K562 (cell line): ENCODE measurements around the gene ADGRB3. TPM values are rescaled to one million over a fixed set of nuclear protein-coding genes. Genes with fewer than 3 reads are reported as not detected.

ENCODE experiments used
- ATF2 ChIP-seq: sonication (generic); formaldehyde crosslinking; IDR thresholded peaks from 2 replicates; pipeline ENCODE4 v1.8.1; 2022; ENCODE audit warnings: missing genetic modification reagents
- CBX3 ChIP-seq, 2 experiments: IDR thresholded peaks; 1 replicate in 1 of 2; 2 replicates in 1 of 2; pipeline ENCODE4 v1.6.1; 2012; ENCODE audit warnings: inconsistent platforms in 2 of 2, low read length in 2 of 2, borderline replicate concordance in 1 of 2, control low read depth in 1 of 2
- DPF2 ChIP-seq: fragments of 450-650 bp; IDR thresholded peaks from 2 replicates; pipeline ENCODE4 v1.6.1; 2016
- EGR1 ChIP-seq: fragments of 450-650 bp; conservative IDR thresholded peaks from 2 replicates; pipeline ENCODE4 v1.6.1; 2017; ENCODE audit warnings: mild to moderate bottlenecking
- ESRRA ChIP-seq: fragments of 450-650 bp; IDR thresholded peaks from 2 replicates; pipeline ENCODE4 v1.6.1; 2014; ENCODE audit warnings: low read depth, mild to moderate bottlenecking, moderate library complexity, borderline replicate concordance
- FOXA1 ChIP-seq: fragments of 450-650 bp; IDR thresholded peaks from 2 replicates; pipeline ENCODE4 v1.6.1; 2016; ENCODE audit warnings: mild to moderate bottlenecking, borderline replicate concordance
- HSF4 ChIP-seq: fragments of 250-450 bp; sonication (Bioruptor Pico); IDR thresholded peaks from 2 replicates; pipeline ENCODE4 v2.1.2; 2022; ENCODE audit warnings: mild to moderate bottlenecking, moderate library complexity, borderline replicate concordance
- KDM1A ChIP-seq, 2 experiments: fragments of 450-650 bp; IDR thresholded peaks; 2 replicates each; pipeline ENCODE4 v1.6.1; 2016; ENCODE audit warnings: mild to moderate bottlenecking in 2 of 2
- LCOR ChIP-seq: sonication (generic); formaldehyde crosslinking; IDR thresholded peaks from 2 replicates; pipeline ENCODE4 v1.8.0; 2022; ENCODE audit warnings: mild to moderate bottlenecking, missing genetic modification reagents
- NONO ChIP-seq, 2 experiments: fragments of 200-400 bp in 1 of 2; fragments of 450-650 bp in 1 of 2; formaldehyde crosslinking in 1 of 2; IDR thresholded peaks; 2 replicates each; pipeline ENCODE4 v1.6.1; 2017; ENCODE audit warnings: low read depth in 2 of 2, mild to moderate bottlenecking in 2 of 2, moderate library complexity in 2 of 2, low read length in 1 of 2
- PHB ChIP-seq: fragments of 250-450 bp; sonication (Bioruptor Pico); IDR thresholded peaks from 2 replicates; pipeline ENCODE4 v1.5.0; 2021
- RNF2 ChIP-seq: sonication (generic); IDR thresholded peaks from 2 replicates; pipeline ENCODE4 v1.6.1; 2016
- SPI1 ChIP-seq: IDR thresholded peaks from 2 replicates; pipeline ENCODE4 v1.6.1; 2011; ENCODE audit warnings: low read depth, low read length, control low read depth, borderline replicate concordance
- polyA plus RNA-seq, 8 experiments: library from polyadenylated mRNA; depleted of rRNA in 4 of 8; stranded (reverse) in 5 of 8; unstranded in 3 of 8; fragments of >200 nt; fragmentation: Nextera tagmentation in 2 of 8; fragmentation: Illumina TruSeq in 1 of 8; extraction: Ambion mirVana in 2 of 8; extraction: Trizol in 1 of 8; gene quantifications; 2 replicates each; pipeline versions ENCODE4 v1.2.1 to v1.2.3, GENCODE V29; 2011 to 2014; ENCODE audit warnings: inconsistent platforms in 1 of 8, missing spikeins in 1 of 8
- total RNA-seq, 7 experiments: library from RNA; depleted of rRNA in 6 of 7; stranded (reverse); fragments of >200 nt in 6 of 7; fragmentation: Illumina TruSeq in 2 of 7; extraction: Trizol in 2 of 7; gene quantifications; 2 replicates each; pipeline versions ENCODE4 v1.2.1 to v1.2.3, GENCODE V29; 2011 to 2021; ENCODE audit warnings: low replicate concordance in 1 of 7
- TF ChIP-seq, protein P1 (sequence below): fragments of 450-650 bp; IDR thresholded peaks from 2 replicates; pipeline ENCODE4 v1.6.1; 2018; ENCODE audit not compliant: partially characterized antibody
- TF ChIP-seq, protein P2 (sequence below), 2 experiments: fragments of 450-650 bp; IDR thresholded peaks; 2 replicates each; pipeline ENCODE4 v1.6.1; 2018; ENCODE audit warnings: mild to moderate bottlenecking in 2 of 2, low read depth in 1 of 2; ENCODE audit not compliant: partially characterized antibody in 2 of 2
- TF ChIP-seq, protein P3 (sequence below): fragments of 250-450 bp; sonication (Bioruptor Pico); IDR thresholded peaks from 2 replicates; pipeline ENCODE4 v1.5.0; 2021
- TF ChIP-seq, protein P4 (sequence below): fragments of 250-450 bp; sonication (Bioruptor Pico); IDR thresholded peaks from 2 replicates; pipeline ENCODE4 v1.5.1; 2021; ENCODE audit warnings: mild to moderate bottlenecking

Gene ADGRB3
- total and polyA plus RNA-seq, 9 of the 15 experiments (the other 6 are each of a cell fraction or from before 2014, with no cell fraction given): 0.90 to 7.8 (median 2.4) TPM

- TF ChIP-seq, protein P1, sequence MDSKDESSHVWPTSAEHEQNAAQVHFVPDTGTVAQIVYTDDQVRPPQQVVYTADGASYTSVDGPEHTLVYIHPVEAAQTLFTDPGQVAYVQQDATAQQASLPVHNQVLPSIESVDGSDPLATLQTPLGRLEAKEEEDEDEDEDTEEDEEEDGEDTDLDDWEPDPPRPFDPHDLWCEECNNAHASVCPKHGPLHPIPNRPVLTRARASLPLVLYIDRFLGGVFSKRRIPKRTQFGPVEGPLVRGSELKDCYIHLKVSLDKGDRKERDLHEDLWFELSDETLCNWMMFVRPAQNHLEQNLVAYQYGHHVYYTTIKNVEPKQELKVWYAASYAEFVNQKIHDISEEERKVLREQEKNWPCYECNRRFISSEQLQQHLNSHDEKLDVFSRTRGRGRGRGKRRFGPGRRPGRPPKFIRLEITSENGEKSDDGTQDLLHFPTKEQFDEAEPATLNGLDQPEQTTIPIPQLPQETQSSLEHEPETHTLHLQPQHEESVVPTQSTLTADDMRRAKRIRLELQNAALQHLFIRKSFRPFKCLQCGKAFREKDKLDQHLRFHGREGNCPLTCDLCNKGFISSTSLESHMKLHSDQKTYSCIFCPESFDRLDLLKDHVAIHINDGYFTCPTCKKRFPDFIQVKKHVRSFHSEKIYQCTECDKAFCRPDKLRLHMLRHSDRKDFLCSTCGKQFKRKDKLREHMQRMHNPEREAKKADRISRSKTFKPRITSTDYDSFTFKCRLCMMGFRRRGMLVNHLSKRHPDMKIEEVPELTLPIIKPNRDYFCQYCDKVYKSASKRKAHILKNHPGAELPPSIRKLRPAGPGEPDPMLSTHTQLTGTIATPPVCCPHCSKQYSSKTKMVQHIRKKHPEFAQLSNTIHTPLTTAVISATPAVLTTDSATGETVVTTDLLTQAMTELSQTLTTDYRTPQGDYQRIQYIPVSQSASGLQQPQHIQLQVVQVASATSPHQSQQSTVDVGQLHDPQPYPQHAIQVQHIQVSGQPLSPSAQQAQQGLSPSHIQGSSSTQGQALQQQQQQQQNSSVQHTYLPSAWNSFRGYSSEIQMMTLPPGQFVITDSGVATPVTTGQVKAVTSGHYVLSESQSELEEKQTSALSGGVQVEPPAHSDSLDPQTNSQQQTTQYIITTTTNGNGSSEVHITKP: no peak
- TF ChIP-seq FOXA1 (no peak), NONO (IDR thresholded peaks at IDR 0.05; ENCODE audit: low read depth in 2 of 2, low read length in 1 of 2) (no peak), ESRRA (no peak), HSF4 (no peak), DPF2 (peak; percentile 57), EGR1 (0 out of 2 replicates have a peak, but pooled peaks have one; percentile 22), ATF2 (CRISPR knock-in tag) (no peak), RNF2 (no peak), KDM1A (IDR thresholded peaks at IDR 0.05) (peak in 1 of 2 experiments; percentile 12; a peak in 1 of 4 replicates), SPI1 (peak; percentile 95), LCOR (CRISPR knock-in tag) (no peak), PHB (CRISPR knock-in tag) (no peak), CBX3 (IDR thresholded peaks at IDR 0.05; ENCODE audit: borderline replicate concordance in 1 of 2, low read length in 2 of 2) (no peak; a peak in 1 of 3 replicates)
- TF ChIP-seq, protein P2, sequence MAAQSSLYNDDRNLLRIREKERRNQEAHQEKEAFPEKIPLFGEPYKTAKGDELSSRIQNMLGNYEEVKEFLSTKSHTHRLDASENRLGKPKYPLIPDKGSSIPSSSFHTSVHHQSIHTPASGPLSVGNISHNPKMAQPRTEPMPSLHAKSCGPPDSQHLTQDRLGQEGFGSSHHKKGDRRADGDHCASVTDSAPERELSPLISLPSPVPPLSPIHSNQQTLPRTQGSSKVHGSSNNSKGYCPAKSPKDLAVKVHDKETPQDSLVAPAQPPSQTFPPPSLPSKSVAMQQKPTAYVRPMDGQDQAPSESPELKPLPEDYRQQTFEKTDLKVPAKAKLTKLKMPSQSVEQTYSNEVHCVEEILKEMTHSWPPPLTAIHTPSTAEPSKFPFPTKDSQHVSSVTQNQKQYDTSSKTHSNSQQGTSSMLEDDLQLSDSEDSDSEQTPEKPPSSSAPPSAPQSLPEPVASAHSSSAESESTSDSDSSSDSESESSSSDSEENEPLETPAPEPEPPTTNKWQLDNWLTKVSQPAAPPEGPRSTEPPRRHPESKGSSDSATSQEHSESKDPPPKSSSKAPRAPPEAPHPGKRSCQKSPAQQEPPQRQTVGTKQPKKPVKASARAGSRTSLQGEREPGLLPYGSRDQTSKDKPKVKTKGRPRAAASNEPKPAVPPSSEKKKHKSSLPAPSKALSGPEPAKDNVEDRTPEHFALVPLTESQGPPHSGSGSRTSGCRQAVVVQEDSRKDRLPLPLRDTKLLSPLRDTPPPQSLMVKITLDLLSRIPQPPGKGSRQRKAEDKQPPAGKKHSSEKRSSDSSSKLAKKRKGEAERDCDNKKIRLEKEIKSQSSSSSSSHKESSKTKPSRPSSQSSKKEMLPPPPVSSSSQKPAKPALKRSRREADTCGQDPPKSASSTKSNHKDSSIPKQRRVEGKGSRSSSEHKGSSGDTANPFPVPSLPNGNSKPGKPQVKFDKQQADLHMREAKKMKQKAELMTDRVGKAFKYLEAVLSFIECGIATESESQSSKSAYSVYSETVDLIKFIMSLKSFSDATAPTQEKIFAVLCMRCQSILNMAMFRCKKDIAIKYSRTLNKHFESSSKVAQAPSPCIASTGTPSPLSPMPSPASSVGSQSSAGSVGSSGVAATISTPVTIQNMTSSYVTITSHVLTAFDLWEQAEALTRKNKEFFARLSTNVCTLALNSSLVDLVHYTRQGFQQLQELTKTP (IDR thresholded peaks at IDR 0.05; ENCODE audit: low read depth in 1 of 2, partially characterized antibody in 2 of 2): peak in 1 of 2 experiments; percentile 15
- TF ChIP-seq, protein P3, sequence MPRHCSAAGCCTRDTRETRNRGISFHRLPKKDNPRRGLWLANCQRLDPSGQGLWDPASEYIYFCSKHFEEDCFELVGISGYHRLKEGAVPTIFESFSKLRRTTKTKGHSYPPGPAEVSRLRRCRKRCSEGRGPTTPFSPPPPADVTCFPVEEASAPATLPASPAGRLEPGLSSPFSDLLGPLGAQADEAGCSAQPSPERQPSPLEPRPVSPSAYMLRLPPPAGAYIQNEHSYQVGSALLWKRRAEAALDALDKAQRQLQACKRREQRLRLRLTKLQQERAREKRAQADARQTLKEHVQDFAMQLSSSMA (CRISPR knock-in tag): no peak
- TF ChIP-seq, protein P4, sequence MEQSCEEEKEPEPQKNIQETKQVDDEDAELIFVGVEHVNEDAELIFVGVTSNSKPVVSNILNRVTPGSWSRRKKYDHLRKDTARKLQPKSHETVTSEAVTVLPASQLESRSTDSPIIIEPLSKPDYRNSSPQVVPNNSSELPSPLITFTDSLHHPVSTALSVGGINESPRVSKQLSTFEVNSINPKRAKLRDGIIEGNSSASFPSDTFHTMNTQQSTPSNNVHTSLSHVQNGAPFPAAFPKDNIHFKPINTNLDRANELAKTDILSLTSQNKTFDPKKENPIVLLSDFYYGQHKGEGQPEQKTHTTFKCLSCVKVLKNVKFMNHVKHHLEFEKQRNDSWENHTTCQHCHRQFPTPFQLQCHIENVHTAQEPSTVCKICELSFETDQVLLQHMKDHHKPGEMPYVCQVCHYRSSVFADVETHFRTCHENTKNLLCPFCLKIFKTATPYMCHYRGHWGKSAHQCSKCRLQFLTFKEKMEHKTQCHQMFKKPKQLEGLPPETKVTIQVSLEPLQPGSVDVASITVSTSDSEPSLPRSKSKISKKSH (CRISPR knock-in tag): no peak
Measured at GRCh38 chr6:68639826-68640490, 4.9 kb downstream of the ADGRB3 start (continued).
